ENCODE results near the gene ASTN2.

ASTN2 gene

GRCh38 chr9:117178596-117179375, 236.1 kb downstream of the ASTN2 start:
- Histone ChIP-seq H3K4me3 (no peak overlapping the region), H3K4me1 (no peaks in the 10 kb centered on the region), H3K36me3 (no peaks in the 10 kb centered on the region), H3K27ac (no peak overlapping the region), H3K27me3 (no peaks in the 10 kb centered on the region), H3K9me3 (peaks cover 0 to 9% (median 4%) of the 10 kb centered on the region in 3 donors)
- no peak for DNase-seq
- intact Hi-C loops (cut with DNase I; ENCODE audit: low total_unique reads) = no loop called here
- TF ChIP-seq CTCF (IDR thresholded peaks at IDR 0.05) = no peak

- Histone ChIP-seq H3K27me3 (no peaks in the 10 kb centered on the region), H3K27ac (no peak overlapping the region), H3K9me3 (no peaks in the 10 kb centered on the region), H3K4me3 (no peak overlapping the region), H3K36me3 (no peaks in the 10 kb centered on the region), H3K4me1 (no peaks in the 10 kb centered on the region)
- intact Hi-C loops (cut with DNase I; ENCODE audit: low total_unique reads) = no loop called here
- no peak for DNase-seq
- no peak for TF ChIP-seq CTCF (IDR thresholded peaks at IDR 0.05)
Observed at GRCh38 chr9:117170567-117170966, 244.3 kb downstream of the ASTN2 start.

- Histone ChIP-seq H3K4me1 (no peaks in the 10 kb centered on the region), H3K4me3 (no peak overlapping the region), H3K36me3 (no peaks in the 10 kb centered on the region), H3K9me3 (no peaks in the 10 kb centered on the region), H3K27me3 (no peaks in the 10 kb centered on the region), H3K27ac (no peak overlapping the region)
- TF ChIP-seq CTCF (IDR thresholded peaks at IDR 0.05) = no peak
- no peak for DNase-seq
- intact Hi-C loops (cut with DNase I; ENCODE audit: low total_unique reads) = no loop called here
Observed at GRCh38 chr9:117169089-117169621, 245.7 kb downstream of the ASTN2 start.

GRCh38 chr9:117164512-117164911, 250.3 kb downstream of the ASTN2 start:
- intact Hi-C loops (cut with DNase I; ENCODE audit: low total_unique reads) = no loop called here

GRCh38 chr9:117160254-117160653, 254.6 kb downstream of the ASTN2 start:
- TF ChIP-seq CTCF (IDR thresholded peaks at IDR 0.05) = no peak
- DNase-seq = no peak

More at GRCh38 chr9:117164512-117164911, 250.3 kb downstream of the ASTN2 start:
- Histone ChIP-seq H3K27me3 (no peaks in the 10 kb centered on the region), H3K27ac (no peak overlapping the region), H3K36me3 (no peaks in the 10 kb centered on the region), H3K4me3 (no peak overlapping the region), H3K9me3 (no peaks in the 10 kb centered on the region), H3K4me1 (no peaks in the 10 kb centered on the region)
- TF ChIP-seq CTCF (IDR thresholded peaks at IDR 0.05) = no peak
- DNase-seq = no peak

More at GRCh38 chr9:117160254-117160653, 254.6 kb downstream of the ASTN2 start:
- intact Hi-C loops (cut with DNase I; ENCODE audit: low total_unique reads) = no loop called here
- Histone ChIP-seq H3K4me3 (no peak overlapping the region), H3K36me3 (no peaks in the 10 kb centered on the region), H3K27me3 (no peaks in the 10 kb centered on the region), H3K27ac (no peak overlapping the region), H3K9me3 (no peaks in the 10 kb centered on the region), H3K4me1 (no peaks in the 10 kb centered on the region)
